Stimulated activated CD8-positive, alpha-beta memory T cell treated with anti-CD3 and anti-CD28 coated beads, Interleukin-15, amount 100 ng/mL, for 24 hours (primary cell): Measurements from ENCODE around the gene CDK6.

Experiments used
- DNase-seq: peaks from one replicate; pipeline ENCODE4 v3.0.0-alpha.2; 2020; ENCODE audit warnings: low read depth

Gene CDK6

GRCh38 chr7:92708111-92709042 is 128.0 kb downstream of the CDK6 start:
- no peak for DNase-seq

GRCh38 chr7:92707435-92707834 is 128.9 kb downstream of the CDK6 start:
- no peak for DNase-seq

DNA sequence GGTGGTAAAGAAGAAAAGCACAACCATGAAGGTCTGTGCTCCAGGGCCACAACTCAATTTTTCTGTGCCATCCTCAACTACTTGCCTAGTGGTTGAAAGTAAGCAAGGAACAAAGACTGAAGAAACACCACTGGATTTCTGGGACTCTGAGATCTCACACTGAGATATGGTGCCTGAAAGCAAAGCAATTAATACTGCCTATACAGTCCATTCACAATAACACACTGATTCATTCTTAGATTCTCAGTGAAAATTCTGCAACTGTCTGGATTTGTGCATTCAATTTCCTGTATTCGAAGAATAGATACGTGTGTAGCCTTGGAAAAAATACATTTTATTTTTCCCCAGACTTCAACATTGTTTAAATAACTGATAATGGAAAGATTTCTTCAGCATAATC is 129.8 kb downstream of the CDK6 start:
- no peak for DNase-seq

DNA sequence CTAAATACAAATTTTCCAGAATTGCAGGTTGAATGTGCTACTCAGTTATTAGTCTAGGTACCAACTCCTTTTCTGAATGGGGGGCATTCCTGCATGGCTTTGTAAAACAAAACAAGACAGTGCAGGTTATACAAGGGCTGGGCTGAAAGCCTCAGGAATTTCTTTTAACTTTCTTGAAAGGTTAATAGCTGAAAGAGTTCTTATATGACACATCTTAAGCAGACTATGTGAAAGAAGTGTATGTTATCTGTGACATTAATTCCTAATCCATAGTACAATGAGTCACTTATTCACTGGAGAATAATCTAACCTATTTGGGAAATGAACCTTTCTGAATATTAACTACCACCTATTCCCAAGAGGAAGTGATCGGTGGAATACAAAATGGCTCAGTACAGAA is 130.5 kb downstream of the CDK6 start:
- DNase-seq = no peak

GRCh38 chr7:92704858-92705257 is 131.5 kb downstream of the CDK6 start:
- DNase-seq = no peak

DNA sequence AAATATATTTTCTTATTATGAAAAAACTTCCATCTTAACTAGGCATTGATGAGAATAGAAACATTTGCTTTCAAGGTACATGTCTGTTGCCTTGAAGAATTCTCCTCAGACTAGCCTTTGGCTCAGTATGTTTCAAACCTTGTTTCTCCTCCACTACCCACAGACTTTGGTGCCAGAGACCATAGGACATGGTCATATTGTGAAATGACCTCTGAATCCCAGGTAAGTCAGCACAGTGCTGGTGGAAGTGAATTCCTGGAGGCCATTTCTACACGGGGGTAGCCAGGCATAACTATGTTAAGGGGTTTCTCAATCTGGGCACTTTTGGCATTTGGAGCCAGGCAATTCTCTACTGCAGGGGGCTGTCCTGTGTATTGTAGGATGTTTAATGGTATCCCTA is 133.8 kb downstream of the CDK6 start:
- no peak for DNase-seq

DNA sequence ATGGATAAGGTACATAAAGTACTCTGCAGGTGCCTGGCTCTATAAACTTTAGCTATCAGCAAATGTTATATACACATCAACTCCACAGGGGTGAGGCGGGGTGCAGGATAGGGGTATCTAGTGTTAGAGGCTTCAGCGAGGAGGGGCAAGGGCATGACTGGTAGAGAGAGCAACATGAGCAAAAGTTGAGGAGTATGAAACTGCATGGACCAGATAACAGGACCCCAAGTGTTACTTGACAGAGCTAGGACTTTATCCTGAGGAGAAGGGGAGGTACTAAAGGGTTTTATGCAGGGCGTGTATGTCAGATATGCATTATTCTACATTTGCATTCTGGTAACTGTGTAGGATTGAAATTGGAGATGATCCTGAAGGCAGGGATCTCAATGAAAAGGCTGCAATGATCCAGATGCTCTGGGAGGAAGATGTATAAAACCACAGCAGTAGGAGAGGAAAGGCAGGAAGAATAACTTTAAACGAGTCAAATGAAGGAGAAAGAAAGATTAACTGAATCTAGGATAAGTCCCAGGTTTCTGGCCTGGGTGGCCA is 136.3 kb downstream of the CDK6 start:
- DNase-seq = no peak

GRCh38 chr7:92699560-92699959 is 136.8 kb downstream of the CDK6 start:
- no peak for DNase-seq

GRCh38 chr7:92698237-92698841 is 138.0 kb downstream of the CDK6 start:
- no peak for DNase-seq

- DNase-seq = no peak
Observed at GRCh38 chr7:92697414-92697813, 139.0 kb downstream of the CDK6 start.

- no peak for DNase-seq
Observed at GRCh38 chr7:92697012-92697411, 139.4 kb downstream of the CDK6 start.

- no peak for DNase-seq
Observed at GRCh38 chr7:92696584-92696983, 139.8 kb downstream of the CDK6 start.

- DNase-seq = no peak
Observed at GRCh38 chr7:92695308-92696261, 140.8 kb downstream of the CDK6 start.

DNA sequence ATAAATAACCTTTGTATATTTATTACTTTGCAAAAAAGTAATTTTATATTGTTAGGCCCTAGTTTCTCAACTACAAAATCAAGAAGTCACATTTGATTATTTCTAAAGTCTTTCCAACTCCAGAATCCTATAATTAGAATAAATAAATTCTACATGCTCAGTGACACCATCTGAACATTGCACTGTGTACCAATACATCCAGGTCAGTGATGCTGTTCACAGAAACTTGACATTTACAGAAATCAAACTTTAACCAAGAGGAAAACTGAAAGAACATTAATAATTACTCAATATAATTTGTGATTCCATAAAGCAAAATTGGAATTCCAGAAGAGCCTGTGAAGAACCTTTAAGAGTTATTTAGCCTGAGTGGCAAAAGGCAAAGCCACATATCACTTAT is 142.2 kb downstream of the CDK6 start:
- no peak for DNase-seq

DNA sequence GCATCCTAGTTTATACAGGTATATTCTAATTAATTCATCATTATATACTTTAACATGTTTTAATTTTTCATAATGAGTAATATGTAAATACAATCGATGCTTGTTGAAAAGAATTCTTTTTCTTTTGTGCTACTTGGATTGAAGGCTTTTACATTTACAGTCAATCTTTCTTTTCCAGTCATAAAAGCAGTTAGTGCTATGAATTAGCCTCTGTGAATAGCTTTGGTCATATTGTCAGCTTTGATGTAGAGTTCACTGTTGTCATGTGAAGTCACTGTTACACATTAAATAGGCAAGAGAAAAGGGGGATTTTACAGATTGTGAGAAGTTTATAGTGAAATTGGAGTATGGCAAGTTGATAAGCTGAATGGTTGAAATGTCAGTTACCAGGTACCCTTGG is 142.9 kb downstream of the CDK6 start:
- DNase-seq = no peak

GRCh38 chr7:92691578-92691977 is 144.8 kb downstream of the CDK6 start:
- DNase-seq = no peak

GRCh38 chr7:92685136-92686042 is 151.0 kb downstream of the CDK6 start:
- no peak for DNase-seq

- DNase-seq = no peak
Observed at GRCh38 chr7:92684274-92684673, 152.1 kb downstream of the CDK6 start.

GRCh38 chr7:92682903-92683539 is 153.4 kb downstream of the CDK6 start:
- DNase-seq = no peak

GRCh38 chr7:92682330-92682729 is 154.0 kb downstream of the CDK6 start:
- DNase-seq = no peak

GRCh38 chr7:92681633-92682032 is 154.7 kb downstream of the CDK6 start:
- no peak for DNase-seq
